SKM-1 (cell line): ENCODE results near the gene HEATR5A.
A peak's percentile ranks its signal among the peaks of the same experiment; 100 is the strongest.
"Not testable (repeated sequence)": the region's sequence is repeated elsewhere in the genome, so short reads cannot be mapped to it uniquely, and the experiment has no call there.

Source experiments
- DNase-seq: peaks from one replicate; lab custom pipeline; 2025; ENCODE audit not compliant: unreplicated experiment; lab: John Stamatoyannopoulos, UW

The HEATR5A gene

GRCh38 chr14:31389946-31390345 is 30.4 kb downstream of the HEATR5A start:
- DNase-seq = no peak

GRCh38 chr14:31388687-31389413 is 31.5 kb downstream of the HEATR5A start:
- no peak for DNase-seq

GRCh38 chr14:31387091-31387490 is 33.3 kb downstream of the HEATR5A start:
- no peak for DNase-seq

GRCh38 chr14:31386271-31386670 is 34.1 kb downstream of the HEATR5A start:
- no peak for DNase-seq

- DNase-seq = no peak
Measured at GRCh38 chr14:31382221-31382620, 38.1 kb downstream of the HEATR5A start.

- DNase-seq = no peak
Measured at GRCh38 chr14:31380106-31380505, 40.2 kb downstream of the HEATR5A start.

GRCh38 chr14:31379125-31379947 is 41.0 kb downstream of the HEATR5A start:
- DNase-seq = not testable (repeated sequence)

GRCh38 chr14:31377433-31377832 is 42.9 kb downstream of the HEATR5A start:
- DNase-seq = no peak

GRCh38 chr14:31371646-31372045 is 48.7 kb downstream of the HEATR5A start:
- DNase-seq = peak; percentile 13

- DNase-seq = no peak
Measured at GRCh38 chr14:31363331-31364073, 56.8 kb downstream of the HEATR5A start.

GRCh38 chr14:31362746-31363145 is 57.6 kb downstream of the HEATR5A start:
- no peak for DNase-seq

- not testable (repeated sequence) for DNase-seq
Measured at GRCh38 chr14:31361761-31362160, 58.6 kb downstream of the HEATR5A start.

- no peak for DNase-seq
Measured at GRCh38 chr14:31360919-31361662, 59.3 kb downstream of the HEATR5A start.

GRCh38 chr14:31357279-31357678 is 63.1 kb downstream of the HEATR5A start:
- DNase-seq = no peak

GRCh38 chr14:31346097-31346496 is 74.3 kb downstream of the HEATR5A start:
- DNase-seq = no peak

GRCh38 chr14:31341280-31341679 is 79.1 kb downstream of the HEATR5A start:
- no peak for DNase-seq

GRCh38 chr14:31340297-31341063 is 79.9 kb downstream of the HEATR5A start:
- DNase-seq = no peak

GRCh38 chr14:31339743-31340142 is 80.6 kb downstream of the HEATR5A start:
- DNase-seq = no peak

- DNase-seq = no peak
Measured at GRCh38 chr14:31337331-31337730, 83.0 kb downstream of the HEATR5A start.

GRCh38 chr14:31336646-31337045 is 83.7 kb downstream of the HEATR5A start:
- no peak for DNase-seq
